HG02970 (cell line): ENCODE data around the gene PJA2.

Source experiments
- ATAC-seq: cut with Tn5 transposase; IDR thresholded peaks from one replicate; pipeline ENCODE4 v1.9.1; 2021; ENCODE audit warnings: mild to moderate bottlenecking, moderate library complexity, moderate number of reproducible peaks; ENCODE audit not compliant: unreplicated experiment, low FRiP score

Gene PJA2

DNA sequence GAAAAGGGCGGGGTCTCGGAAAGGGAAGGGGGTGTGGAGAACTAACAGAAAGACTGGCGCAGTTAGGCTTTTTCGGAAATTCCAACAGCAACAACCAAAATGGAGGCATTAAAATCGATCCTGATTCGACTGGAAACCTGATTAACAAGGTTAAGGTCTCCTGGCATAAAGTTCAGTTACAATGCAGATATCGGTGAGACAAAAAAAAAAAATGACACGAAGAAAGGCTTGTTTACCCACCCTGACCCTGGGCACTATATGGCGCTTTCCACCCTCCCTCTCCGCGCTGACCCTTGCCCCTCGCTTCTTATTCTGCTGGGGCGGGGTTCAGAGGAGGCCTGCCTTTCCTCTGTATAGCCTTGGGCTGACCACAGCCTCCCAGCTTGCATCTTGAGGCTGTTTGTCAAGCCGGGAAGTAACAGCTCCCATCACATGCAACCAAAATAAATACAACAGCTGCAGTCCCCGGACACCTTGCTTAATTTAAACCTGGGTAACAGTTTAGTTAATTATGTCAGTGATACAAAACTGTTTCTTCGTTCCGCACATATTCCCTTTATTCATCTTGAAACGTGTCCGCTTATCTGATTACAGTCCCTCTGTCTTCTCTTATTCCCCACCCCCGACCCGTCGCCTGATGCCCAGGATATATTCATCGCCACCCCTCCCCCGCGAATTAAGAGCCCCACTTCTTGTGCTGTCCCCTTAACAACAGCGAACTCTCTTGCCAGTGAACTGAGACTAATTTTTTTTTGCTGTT lies 795 bp upstream of the PJA2 start:
- peak; percentile 15 for ATAC-seq

DNA sequence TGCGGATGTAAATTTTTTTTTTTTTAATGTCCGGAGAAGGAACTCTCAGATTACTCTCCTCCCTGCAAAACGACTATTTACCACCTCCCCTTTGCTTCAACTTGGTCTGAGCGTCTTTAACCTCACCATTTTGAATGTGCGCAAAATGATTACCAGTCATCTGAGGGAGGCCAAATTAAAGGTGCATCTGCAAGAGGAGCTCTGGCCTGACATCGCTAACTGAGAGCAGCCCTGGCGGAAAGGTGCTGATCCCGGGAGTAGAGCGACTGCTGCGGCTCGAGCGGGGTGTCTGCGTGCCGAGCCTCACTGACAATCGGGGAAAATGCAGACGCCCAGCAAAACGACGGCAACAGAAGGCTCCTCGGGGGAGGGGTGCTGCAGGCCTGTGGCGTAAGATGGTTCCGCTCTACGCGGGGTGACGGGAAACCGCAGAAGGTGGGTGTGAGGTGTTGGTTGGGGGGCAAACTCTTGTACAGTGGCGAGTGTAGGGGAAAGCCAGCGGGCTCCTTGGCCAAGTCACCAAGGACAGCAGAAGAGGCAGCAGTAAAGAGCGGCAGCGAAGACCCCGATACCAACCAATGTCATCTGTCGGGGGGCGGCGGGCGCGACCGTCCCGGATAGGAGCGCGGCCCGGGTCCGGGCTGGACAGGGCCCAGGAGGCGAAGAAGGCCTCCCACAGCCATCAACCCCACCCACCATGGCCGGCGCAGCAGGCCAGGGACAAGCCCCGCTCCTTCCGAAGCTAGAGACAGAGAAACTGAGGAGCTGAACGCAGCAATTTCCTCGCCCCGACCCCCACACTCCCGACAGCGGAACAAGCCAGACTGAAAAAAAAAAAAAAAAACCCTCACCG lies 557 bp downstream of the PJA2 start:
- ATAC-seq = peak; percentile 20

DNA sequence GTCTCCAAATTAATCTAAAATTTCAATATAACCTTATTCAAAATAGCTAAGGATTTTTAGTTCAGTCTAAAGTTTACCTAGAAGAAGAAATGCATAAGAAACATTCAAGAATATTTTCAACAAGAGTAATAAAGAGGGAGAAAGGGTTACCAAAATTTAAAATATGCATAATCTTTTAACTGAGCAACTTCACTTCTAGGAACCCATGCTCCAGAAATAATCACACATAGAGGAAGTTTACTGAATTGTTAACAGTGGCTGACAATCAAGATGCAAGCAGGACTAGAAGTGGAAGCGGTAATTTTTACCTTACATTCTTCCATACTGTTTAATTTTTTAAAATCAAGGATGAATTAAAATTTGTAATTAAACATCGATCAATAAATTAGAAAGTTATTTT lies 1.9 kb downstream of the PJA2 start:
- ATAC-seq = no peak

DNA sequence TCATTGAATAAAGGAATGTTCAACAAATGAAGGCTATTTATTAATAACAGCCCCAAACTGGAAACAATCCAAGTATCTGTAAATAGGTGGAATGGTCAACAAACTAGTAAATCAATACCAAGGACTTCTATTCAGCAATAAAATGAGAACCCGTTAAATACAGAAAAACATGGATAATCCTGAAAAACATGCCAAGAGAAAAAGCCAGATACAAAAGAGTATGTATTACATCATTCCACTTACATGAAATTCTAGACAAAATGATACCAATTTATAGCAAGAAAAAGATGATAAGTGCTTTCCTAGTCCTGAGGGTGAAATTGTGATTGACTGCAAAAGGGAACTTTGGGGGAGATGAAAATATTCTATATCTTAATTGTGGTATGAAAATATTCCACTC lies 3.1 kb downstream of the PJA2 start:
- no peak for ATAC-seq

- ATAC-seq = no peak
Measured at GRCh38 chr5:109404428-109404960, 5.3 kb downstream of the PJA2 start.

GRCh38 chr5:109403469-109403868 lies 6.3 kb downstream of the PJA2 start:
- ATAC-seq = no peak

GRCh38 chr5:109399092-109399759 lies 10.5 kb downstream of the PJA2 start:
- no peak for ATAC-seq

DNA sequence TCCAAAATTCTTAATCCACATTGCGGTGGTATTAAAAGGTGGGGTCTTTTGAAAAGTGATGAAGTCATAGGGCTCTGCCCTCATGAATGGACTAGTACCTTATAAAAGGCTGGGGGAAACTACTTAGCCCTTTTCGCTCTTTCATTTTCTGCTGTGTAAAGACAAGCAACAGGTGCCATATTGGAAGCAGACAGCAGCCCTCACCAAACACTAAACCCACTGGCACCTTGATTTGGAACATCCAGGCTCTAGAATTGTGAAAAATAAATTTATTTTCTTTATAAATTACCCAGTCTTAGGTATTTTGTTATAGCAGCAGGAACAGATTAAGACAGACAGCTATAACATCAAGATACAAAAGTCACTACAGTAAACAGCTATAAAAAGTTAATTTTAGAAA lies 12.8 kb downstream of the PJA2 start:
- ATAC-seq = no peak

- no peak for ATAC-seq
Measured at GRCh38 chr5:109394806-109395205, 15.0 kb downstream of the PJA2 start.

DNA sequence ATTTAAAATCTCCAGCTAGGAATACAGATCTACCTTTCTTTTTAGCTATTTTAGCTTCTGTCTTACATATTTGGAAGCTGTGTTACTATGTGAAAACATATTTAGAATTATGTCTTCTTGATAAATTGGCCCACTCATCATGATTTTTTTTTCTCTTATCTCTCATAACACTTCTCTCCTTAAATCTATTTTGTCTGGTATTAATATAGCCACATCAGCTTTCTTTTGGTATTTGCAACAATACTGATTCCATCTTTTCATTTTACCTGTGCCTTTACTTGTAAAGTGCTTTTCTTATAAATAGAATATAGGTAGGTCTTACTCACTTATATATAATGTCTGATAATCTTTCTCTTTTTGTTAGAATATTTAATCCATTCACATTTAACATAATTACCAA lies 19.6 kb downstream of the PJA2 start:
- ATAC-seq = no peak

- no peak for ATAC-seq
Measured at GRCh38 chr5:109388407-109388806, 21.4 kb downstream of the PJA2 start.

DNA sequence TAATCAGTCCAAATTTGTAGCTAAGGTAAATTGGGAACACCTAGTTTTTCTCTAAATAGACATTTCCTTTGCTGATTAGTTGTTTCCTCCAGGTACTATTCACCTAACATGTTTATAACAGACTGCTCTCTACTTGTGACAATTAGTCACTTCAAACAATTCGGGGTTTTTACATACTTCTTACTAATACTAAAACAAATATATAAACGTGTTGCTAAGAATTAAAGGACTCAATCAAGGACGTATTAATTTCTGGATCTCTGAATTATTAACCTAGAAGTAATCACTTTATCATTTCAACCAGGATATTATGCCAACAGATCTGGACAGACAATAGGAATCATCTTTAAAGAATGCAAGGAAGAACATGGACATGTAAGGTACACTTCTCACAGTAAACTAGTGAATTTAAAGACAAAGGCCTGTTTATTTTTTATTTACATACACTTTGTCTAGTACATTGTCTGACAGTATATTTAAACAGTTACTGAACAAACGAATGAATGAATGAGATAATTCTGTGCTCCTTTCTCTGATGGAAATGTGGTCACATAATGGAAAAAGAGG lies 22.3 kb downstream of the PJA2 start:
- no peak for ATAC-seq

GRCh38 chr5:109378095-109378494 lies 31.7 kb downstream of the PJA2 start:
- no peak for ATAC-seq

- ATAC-seq = no peak
Measured at GRCh38 chr5:109374625-109375024, 35.1 kb downstream of the PJA2 start.

DNA sequence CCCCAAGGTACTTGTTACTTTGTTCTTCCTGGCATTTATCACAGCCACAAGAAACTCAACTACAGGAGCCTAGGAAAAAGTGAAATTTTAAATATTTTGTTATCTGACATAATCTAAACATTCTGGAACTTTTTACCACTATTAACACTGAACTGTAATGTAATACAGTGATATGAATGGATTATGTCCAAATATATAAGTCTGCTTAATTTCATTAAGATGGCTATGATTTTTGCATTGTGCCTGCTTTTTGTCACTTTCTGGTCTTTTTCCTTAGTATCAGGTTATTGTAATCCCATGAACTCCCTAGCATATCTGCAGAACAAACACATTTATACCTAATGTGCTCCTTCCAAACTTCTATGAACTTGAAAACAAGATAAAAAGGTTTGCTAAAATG lies 35.8 kb downstream of the PJA2 start:
- ATAC-seq = no peak

- ATAC-seq = no peak
Measured at GRCh38 chr5:109370343-109370742, 39.4 kb downstream of the PJA2 start.

DNA sequence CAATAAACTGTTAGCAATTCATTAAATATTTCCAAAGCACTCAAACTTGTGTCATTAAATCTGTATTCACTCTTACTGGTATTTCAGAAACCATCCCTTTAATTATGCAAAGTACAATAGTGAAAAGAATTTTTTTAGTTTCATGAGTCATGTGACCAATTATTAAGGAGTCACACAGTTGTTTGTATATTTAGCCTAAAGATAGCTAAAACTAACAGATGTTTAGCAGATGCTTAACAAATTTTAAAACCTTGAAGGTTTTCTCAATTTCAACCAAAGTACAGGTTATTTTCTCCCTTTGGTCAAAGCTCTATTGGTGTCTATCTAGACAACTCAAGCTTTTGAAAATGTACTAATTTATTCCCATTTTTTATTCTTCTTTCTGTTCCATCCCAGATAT lies 44.1 kb downstream of the PJA2 start:
- no peak for ATAC-seq

DNA sequence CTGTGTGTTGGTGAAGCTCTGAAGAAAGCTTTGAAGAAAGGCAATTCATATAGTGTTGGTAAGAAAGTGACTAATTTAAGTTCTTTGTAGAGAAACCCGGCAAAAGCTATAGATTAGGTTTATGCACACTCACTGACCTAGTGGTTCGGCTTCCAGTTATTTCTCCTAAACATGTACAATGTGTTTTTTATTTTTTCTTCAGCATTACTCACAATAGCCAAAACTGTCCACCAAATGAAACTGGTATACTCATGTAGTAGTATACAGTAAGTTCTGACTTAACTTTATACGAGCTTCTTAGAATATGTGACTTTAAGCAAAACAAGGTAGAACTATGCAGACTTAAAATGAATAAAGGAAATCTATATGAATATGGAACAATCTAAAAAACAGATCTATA lies 44.8 kb downstream of the PJA2 start:
- no peak for ATAC-seq

DNA sequence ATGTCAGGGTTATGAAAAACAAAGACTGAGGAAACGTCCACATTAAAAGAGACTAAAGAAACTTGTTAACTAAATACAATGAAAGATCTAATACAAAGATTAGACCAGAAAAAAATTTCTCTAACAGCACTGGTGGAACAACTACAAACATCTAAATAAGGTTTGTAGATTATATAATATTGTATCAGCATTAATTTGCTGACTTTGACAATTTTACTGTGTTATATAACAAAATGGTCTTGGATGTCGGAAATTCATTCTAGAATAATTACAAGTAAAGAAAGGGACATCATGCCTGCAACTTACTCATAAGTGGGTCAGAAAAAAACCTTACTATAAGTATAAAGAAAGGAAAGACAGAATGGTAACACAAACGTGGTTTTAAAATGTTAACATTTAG lies 50.1 kb downstream of the PJA2 start:
- ATAC-seq = no peak

- no peak for ATAC-seq
Measured at GRCh38 chr5:109357807-109358206, 52.0 kb downstream of the PJA2 start.

GRCh38 chr5:109354761-109355160 lies 55.0 kb downstream of the PJA2 start:
- no peak for ATAC-seq
